ENCODE data around the gene UPF1.
A peak's percentile ranks its signal among the peaks of the same experiment; 100 is the strongest.

Gene UPF1

DNA sequence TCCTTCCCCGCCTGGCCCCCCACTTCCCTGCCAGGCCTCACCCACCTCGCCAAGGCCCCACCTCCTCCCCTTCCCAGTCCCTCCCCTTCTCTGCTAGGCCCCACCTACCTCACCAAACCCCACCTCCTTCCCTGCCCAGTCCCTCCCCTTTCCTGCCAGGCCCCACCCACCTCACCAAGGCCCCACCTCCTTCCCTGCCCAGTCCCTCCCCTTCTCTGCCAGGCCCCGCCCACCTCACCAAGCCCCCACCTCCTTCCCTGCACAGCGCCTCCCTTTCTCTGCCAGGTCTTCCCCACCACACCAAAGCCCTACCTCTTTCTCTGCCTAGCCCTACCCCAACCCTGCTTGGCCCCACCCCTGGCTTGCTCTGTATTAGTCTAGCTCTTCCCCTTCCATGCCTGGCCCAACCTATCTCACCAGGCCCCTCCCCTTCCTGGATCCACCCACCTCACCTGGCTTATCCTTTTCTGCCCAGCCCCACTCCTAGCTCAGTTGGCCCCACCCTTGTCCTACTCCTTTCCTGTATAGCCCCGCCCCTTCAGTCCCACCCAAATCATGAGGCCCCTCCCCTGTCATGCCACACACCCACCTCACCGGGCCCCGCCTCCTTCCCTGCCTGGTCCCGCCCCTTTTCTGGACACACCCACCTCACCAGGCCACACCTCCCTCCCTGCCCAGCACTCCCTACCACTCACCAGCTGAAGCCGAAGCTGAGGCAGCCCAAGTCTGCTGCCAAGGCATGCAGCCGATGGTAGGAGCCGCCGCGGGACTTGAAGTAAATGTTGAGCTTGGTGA lies 48.0 kb downstream of the UPF1 start:
- H3K27me3 Mint-ChIP-seq, result no peaks in the 10 kb centered on the region
- H3K36me3 Mint-ChIP-seq (ENCODE audit: insufficient read depth), result no peaks in the 10 kb centered on the region

DNA sequence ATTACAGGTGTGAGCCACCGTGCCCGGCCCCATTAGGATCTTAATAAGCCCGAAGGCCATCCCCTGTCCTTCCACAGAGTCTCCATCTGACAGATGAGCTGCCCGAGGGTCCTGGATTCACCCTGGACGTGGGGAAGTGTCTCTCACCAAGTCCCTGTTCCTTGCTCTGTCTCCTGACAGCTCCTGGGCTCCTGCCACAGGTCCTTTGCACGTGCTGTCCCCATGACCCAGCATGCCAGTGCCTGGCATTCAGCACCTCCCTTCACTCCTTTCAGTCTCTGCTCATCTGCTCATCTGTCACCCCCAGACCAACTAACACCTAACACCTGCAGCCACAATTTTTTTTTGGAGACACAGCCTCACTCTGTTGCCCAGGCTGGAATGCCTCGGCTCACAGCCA lies 49.7 kb downstream of the UPF1 start:
- H3K27me3 Mint-ChIP-seq, result peaks cover 2% of the 10 kb centered on the region
- no peak for ATAC-seq (replicated peaks; ENCODE audit: extremely low read depth, poor library complexity, severe bottlenecking)
- no peak for DNase-seq (ENCODE audit: low spot score in 2 of 2)
- H3K4me1 Mint-ChIP-seq, result peaks cover 12% of the 10 kb centered on the region
- H3K36me3 Mint-ChIP-seq (ENCODE audit: insufficient read depth), result no peaks in the 10 kb centered on the region
- no peak overlapping the region for H3K4me3 Mint-ChIP-seq
- H3K9me3 Mint-ChIP-seq, result no peaks in the 10 kb centered on the region
- H3K27ac Mint-ChIP-seq (ENCODE audit: low read depth), result peak overlapping the region; percentile 14

More for the DNA sequence above, 48.0 kb downstream of the UPF1 start:
- ATAC-seq (replicated peaks; ENCODE audit: extremely low read depth, poor library complexity, severe bottlenecking) (peak; percentile 52), DNase-seq (ENCODE audit: low spot score in 2 of 2) (no peak)
- no peak overlapping the region for H3K4me3 Mint-ChIP-seq
- no peak overlapping the region for H3K27ac Mint-ChIP-seq (ENCODE audit: low read depth)
- peaks cover 12% of the 10 kb centered on the region for H3K4me1 Mint-ChIP-seq
- no peaks in the 10 kb centered on the region for H3K9me3 Mint-ChIP-seq

GRCh38 chr19:18883526-18884304 lies 52.0 kb downstream of the UPF1 start:
- Mint-ChIP-seq H3K27me3 (peaks cover 10% of the 10 kb centered on the region), H3K36me3 (ENCODE audit: insufficient read depth) (no peaks in the 10 kb centered on the region), H3K4me3 (no peak overlapping the region), H3K4me1 (peaks cover 12% of the 10 kb centered on the region), H3K9me3 (no peaks in the 10 kb centered on the region), H3K27ac (ENCODE audit: low read depth) (no peak overlapping the region)
- DNase-seq (ENCODE audit: low spot score in 2 of 2), result no peak
- no peak for ATAC-seq (replicated peaks; ENCODE audit: extremely low read depth, poor library complexity, severe bottlenecking)

DNA sequence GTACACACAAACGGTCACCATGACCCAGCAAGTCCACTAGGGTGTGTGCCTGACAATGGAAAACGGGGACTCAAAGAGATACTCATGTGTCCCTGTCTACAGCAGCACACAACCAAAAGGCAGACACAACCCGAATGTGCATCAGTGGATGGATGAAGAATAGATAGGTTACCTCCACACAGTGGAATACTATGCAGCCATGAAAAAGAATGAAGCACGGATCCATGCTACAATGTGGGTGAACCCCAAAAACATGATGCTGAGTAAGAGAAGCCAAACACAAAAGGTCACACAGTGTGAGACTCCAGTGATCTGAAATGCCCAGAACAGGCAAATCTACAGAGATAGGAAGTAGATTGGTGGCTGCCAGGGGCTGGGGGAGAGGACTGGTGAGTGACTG lies 55.2 kb downstream of the UPF1 start:
- Mint-ChIP-seq H3K27ac (ENCODE audit: low read depth) (no peak overlapping the region), H3K9me3 (no peaks in the 10 kb centered on the region), H3K36me3 (ENCODE audit: insufficient read depth) (no peaks in the 10 kb centered on the region), H3K4me3 (no peak overlapping the region), H3K27me3 (peaks cover 10% of the 10 kb centered on the region), H3K4me1 (peaks cover 12% of the 10 kb centered on the region)
- DNase-seq (ENCODE audit: low spot score in 2 of 2) (no peak), ATAC-seq (replicated peaks; ENCODE audit: extremely low read depth, poor library complexity, severe bottlenecking) (no peak)

DNA sequence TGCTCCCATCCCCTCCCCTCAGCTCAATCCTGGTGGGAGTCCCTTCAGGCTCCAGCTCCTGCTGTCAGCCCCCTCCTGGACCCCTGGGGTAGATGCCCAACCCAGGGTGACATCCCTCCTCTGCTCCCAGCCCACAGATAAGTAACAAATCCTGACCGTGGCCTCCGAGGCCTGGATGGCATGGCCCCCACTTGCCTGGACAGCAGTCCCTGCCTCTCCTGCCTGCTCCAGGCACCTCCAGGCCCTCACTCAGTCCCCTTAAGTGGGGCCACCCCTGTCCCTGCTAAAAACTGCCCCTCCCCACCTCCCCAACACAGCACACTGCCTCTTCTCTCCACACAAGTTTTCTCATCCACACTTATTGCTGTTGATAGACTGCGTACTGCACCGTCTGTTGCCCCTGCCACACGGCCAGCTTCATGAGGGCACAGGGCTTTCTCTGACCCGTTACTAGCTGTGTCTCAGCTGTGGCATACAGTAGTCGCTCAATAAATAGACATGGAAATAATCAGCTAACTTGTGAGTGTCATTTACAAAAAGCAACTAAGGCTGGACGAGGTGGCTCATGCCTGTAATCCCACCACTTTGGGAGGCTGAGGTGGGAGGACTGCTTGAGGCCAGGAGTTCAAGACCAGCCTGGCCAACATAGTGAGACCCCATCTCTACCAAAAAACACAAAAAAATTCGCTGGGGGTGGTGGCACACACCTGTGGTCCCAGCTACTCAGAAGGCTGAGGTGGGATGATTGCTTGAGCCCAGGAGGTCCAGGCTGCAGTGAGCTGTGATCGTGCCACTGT lies 58.4 kb downstream of the UPF1 start:
- ATAC-seq (replicated peaks; ENCODE audit: extremely low read depth, poor library complexity, severe bottlenecking) (no peak), DNase-seq (ENCODE audit: low spot score in 2 of 2) (no peak)
- no peak overlapping the region for H3K27ac Mint-ChIP-seq (ENCODE audit: low read depth)

GRCh38 chr19:18893587-18894253 lies 62.0 kb downstream of the UPF1 start:
- Mint-ChIP-seq H3K36me3 (ENCODE audit: insufficient read depth) (peaks cover 5% of the 10 kb centered on the region), H3K27ac (ENCODE audit: low read depth) (no peak overlapping the region), H3K4me1 (peaks cover 17% of the 10 kb centered on the region), H3K4me3 (no peak overlapping the region), H3K27me3 (peaks cover 39% of the 10 kb centered on the region), H3K9me3 (no peaks in the 10 kb centered on the region)
- no peak for DNase-seq (ENCODE audit: low spot score in 2 of 2)
- no peak for ATAC-seq (replicated peaks; ENCODE audit: extremely low read depth, poor library complexity, severe bottlenecking)

More for the DNA sequence above, 58.4 kb downstream of the UPF1 start:
- H3K9me3 Mint-ChIP-seq, result no peaks in the 10 kb centered on the region
- H3K4me1 Mint-ChIP-seq, result no peaks in the 10 kb centered on the region
- H3K27me3 Mint-ChIP-seq, result peaks cover 28% of the 10 kb centered on the region
- no peak overlapping the region for H3K4me3 Mint-ChIP-seq
- no peaks in the 10 kb centered on the region for H3K36me3 Mint-ChIP-seq (ENCODE audit: insufficient read depth)

DNA sequence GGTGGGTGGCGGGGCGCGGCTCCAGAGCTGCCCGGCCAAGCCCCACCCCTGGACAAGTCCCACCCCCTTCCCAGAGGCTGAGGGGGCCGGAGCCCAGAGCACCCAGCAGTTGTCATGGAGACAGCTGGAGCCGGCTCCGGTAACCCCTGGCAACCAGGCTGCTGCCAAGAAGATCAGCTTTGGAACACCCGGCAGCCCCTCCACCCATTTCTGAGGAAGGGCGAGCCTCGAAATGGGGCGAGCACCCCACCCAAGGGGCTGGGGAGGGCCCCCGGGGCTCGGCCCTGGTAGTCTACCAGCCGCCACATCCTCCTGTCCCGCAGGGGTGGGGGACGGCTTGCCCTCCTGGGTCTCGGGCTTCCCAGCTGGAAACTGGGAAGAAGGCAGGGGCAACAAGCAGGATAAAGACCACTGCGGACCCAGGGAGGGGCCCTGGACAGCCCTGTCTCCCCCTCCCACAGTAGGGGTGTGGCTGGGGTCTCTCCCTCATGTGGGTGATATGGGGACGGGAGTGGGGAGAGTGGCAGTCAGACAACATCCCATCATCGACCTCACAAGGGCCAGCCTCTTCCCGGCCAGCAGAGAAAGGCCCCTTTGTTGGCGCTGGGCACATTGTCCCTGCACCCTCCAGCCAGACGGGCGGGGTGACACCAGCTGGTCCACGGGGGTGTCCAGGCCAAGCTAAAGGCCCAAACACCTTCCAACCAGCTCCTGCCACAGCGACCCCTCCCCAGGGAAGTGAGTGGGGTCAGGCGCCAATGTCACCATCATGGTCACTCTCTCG lies 62.7 kb downstream of the UPF1 start:
- DNase-seq (ENCODE audit: low spot score in 2 of 2) (no peak), ATAC-seq (replicated peaks; ENCODE audit: extremely low read depth, poor library complexity, severe bottlenecking) (no peak)
- Mint-ChIP-seq H3K4me3 (no peak overlapping the region), H3K36me3 (ENCODE audit: insufficient read depth) (peaks cover 8% of the 10 kb centered on the region), H3K27ac (ENCODE audit: low read depth) (no peak overlapping the region), H3K27me3 (peaks cover 39% of the 10 kb centered on the region), H3K4me1 (peaks cover 17% of the 10 kb centered on the region), H3K9me3 (no peaks in the 10 kb centered on the region)

DNA sequence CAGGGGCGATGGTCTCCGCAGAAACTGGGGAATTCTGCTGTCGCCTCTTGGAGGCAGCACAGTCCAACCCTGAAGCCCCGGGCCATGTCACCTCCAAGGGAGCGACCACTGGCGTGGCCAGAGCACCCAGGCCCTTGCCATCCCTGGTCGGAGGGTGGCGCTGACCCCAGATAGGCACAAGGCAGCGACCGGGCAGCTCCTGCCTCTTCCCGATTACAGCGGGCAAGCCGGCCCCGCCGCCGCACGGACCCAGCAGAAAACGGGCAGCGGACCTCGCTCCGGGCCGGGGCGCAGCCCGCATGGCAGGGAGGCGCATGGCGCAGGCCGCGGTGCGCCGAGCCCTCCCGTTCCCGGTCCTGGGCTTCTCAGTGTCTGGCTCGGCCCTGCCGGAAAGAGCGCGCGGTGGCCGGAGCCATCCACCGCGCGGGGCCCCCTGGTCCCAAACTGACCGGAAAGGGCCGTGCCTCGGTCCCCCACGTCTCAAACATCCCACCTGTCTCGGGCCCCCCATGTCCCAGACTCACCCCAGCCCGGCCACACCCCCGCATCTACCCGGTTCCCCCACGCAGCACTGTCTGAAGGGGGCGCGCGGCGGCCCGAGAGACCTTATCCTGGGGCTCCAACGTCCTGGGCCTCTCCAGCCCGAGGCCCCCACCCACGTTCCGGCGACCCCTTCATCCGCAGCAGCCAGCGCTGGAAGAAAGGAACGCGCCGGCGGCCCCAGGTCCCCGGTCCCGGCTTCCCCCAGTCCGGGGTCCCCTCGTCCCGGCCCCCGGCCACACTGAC lies 63.5 kb downstream of the UPF1 start:
- Mint-ChIP-seq H3K9me3 (no peaks in the 10 kb centered on the region), H3K36me3 (ENCODE audit: insufficient read depth) (peaks cover 8% of the 10 kb centered on the region), H3K27ac (ENCODE audit: low read depth) (no peak overlapping the region), H3K4me3 (no peak overlapping the region), H3K27me3 (peaks cover 39% of the 10 kb centered on the region), H3K4me1 (peaks cover 17% of the 10 kb centered on the region)
- ATAC-seq (replicated peaks; ENCODE audit: extremely low read depth, poor library complexity, severe bottlenecking), result no peak
- no peak for DNase-seq (ENCODE audit: low spot score in 2 of 2)

DNA sequence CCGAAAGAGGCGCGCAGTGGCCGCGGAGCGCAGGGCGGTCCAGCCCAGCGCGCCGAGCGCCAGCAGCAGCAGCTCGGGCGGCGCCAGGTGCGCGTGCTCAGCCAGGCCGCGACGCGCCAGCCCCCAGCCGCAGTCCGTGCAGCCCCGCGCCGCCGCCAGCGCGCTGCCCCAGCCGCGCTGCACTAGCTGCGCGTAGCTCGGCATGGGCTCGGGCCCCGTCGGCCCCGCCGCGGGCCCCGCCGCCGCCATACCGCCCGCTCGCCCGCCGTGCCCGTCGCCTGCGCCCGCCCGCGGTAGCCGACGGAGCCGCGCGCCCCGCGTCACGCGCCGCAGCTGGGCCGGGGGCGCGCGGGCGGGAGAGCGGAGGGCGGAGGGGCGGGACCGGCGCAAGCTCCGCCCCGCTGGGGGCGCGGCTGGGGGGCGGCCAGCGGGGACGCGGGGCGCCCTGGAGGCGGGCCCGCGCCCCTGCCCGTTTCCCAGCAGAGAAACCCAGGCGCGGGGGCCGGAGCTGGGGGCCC lies 64.1 kb downstream of the UPF1 start, which contains the start of gene CERS1:
Gene CERS1, minus strand, starts transcription at position 335 of the 518 bp plus-strand sequence. Its CDS starts 86 bp downstream, at position 249.
- H3K36me3 Mint-ChIP-seq (ENCODE audit: insufficient read depth), result peaks cover 11% of the 10 kb centered on the region
- ATAC-seq (replicated peaks; ENCODE audit: extremely low read depth, poor library complexity, severe bottlenecking) (peak; percentile 33), DNase-seq (ENCODE audit: low spot score in 2 of 2) (no peak)
- peaks cover 17% of the 10 kb centered on the region for H3K4me1 Mint-ChIP-seq
- H3K27me3 Mint-ChIP-seq, result peaks cover 39% of the 10 kb centered on the region
- H3K4me3 Mint-ChIP-seq, result peak within 1 kb of the TSS; percentile 76
- H3K27ac Mint-ChIP-seq (ENCODE audit: low read depth), result no peak within 1 kb of the TSS
- H3K9me3 Mint-ChIP-seq, result no peaks in the 10 kb centered on the region

- peaks cover 17% of the 10 kb centered on the region for H3K4me1 Mint-ChIP-seq
- H3K27me3 Mint-ChIP-seq, result peaks cover 39% of the 10 kb centered on the region
- H3K4me3 Mint-ChIP-seq, result peak overlapping the region; percentile 76
- H3K27ac Mint-ChIP-seq (ENCODE audit: low read depth), result no peak overlapping the region
- no peaks in the 10 kb centered on the region for H3K9me3 Mint-ChIP-seq
- no peak for ATAC-seq (replicated peaks; ENCODE audit: extremely low read depth, poor library complexity, severe bottlenecking)
- H3K36me3 Mint-ChIP-seq (ENCODE audit: insufficient read depth), result peaks cover 14% of the 10 kb centered on the region
- no peak for DNase-seq (ENCODE audit: low spot score in 2 of 2)
These were observed 64.7 kb downstream of the UPF1 start for GRCh38 chr19:18896421-18896841.

All from central memory CD8-positive, alpha-beta T cell (primary cell).